NCI-H2171 treated with DMSO at 0.1 percent for 48 hours (cell line): Measurements from ENCODE around the gene LIPT1.
"Not testable (repeated sequence)": the region's sequence is repeated elsewhere in the genome, so short reads cannot be mapped to it uniquely, and the experiment has no call there.

Experiments
- DNase-seq: peaks from one replicate; lab custom pipeline; 2025; lab: John Stamatoyannopoulos, UW

LIPT1 gene

DNA sequence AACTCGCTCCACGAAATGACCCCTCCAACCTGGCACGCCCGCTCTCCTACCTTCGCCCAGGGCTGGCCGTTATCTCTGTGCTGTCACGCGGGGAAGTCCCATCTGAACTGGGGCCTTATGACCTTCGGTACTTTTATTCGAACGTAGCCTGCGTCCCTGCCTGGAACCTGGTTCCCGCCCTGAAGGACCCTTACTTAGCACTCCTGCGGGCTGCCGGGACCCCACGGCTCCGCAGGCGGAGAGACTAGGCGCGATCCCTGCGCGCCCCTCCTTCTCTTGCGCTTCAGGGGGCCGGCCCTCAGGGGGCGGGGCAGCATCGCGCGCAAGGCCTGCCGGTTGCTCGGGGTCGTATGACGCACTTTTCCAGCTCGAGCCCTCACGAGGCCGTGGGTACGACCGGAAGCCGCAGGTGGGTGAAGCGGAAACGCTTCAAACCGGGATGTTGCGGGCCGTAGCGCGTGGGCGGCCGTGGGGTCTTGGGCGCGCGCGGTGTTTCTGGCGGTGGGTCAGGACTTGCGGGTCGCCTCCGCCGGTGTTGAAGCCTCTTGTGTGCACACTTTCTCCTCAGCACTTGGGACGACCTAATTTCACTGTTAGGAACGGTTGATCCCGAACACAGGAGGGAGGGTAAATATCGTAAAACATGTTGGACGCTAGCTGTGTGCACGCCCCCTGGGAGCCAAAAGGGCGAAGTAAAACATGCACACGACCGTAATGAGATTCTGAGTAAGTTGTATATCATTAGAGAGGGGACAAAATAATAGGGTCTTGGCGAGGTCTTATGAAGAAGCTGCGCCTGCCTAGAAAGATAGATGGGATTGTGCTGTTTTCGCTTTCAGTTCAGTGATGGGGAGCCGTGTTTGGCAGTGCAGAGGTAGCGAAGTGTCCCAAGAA, at the start of gene LIPT1, which contains the start of gene TSGA10:
TSS of gene LIPT1 (plus strand) at position 325 of the 894 bp plus-strand sequence. CDS start 6,991 bp downstream, outside the sequence.
TSS of gene TSGA10 (minus strand) at position 300 of the 894 bp plus-strand sequence. CDS start 45,503 bp downstream, outside the sequence.
- DNase-seq: peak; percentile 92

DNA sequence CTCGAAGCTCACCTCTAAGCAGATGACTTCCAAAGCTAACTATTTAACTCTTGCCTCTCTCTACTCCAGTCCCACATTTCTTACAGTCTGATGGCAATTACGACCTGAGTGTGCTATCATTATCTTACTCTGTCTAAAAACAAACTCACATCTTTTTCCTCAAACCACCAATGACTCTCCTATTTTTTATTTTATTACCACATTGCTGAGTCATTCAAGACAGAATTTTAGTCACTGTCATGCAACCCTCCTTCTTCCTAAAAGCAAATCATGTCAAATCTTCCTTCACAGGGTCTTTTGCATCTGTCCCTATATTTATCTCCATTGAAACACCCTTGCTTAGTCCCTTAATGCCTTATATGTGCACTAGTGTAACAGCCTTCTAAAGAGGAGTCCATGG, 47.9 kb upstream of the LIPT1 start:
- no peak for DNase-seq

DNA sequence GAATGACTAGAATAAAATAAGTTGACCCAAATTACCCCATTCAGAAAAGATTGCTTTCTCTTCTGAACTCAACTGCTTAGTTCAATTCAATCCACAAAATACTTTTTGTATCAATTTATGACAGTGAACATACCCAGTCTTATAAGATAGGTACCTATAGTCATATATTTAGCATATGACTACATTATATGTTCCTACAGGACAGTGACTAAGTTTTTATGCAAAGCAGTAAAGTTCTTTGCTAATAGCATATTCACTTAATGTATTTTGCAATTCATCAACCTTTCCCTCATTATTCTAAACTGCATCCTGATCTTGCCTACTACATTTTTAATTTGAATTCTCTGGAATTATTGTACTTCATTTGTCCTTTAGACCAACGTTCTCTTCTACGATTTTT, 43.5 kb upstream of the LIPT1 start:
- DNase-seq: no peak

DNA sequence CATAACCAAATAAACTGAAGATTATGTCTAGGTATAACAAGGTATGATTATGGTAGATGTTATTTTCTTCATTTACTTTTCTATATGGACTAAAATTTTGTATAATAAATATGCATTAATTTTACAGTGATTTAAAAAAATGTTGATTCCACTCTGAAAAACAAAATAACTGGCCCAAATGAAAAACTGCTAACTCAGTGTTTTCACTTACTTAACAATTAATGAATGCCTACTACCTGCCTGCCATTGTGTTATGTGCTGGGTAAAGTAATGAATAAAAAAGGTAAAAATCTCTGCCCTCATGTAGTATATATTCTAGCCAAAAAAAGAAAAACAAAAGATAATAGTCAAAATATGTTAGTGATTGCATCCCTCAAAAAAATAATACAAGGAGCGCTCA, 42.8 kb upstream of the LIPT1 start:
- DNase-seq: no peak

DNA sequence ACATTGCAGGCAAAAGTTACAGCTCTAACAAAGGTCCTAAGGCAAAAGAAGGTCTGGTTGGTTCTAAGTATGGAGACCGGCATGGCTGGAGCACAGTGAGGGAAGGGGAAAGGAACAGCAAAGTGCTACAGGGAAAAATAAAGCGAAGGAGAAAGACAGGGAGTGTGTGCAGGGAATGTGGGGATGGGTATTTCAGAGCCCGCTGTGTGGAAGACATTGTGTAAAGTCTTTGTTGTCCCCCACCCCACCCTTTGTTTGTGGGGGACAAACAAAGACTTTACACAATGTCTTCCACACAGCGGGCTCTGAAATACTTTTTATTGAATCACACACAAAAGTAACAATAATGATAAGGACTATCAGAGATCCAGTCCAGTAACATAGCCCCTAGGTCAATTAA, 42.1 kb upstream of the LIPT1 start:
- DNase-seq: no peak

DNA sequence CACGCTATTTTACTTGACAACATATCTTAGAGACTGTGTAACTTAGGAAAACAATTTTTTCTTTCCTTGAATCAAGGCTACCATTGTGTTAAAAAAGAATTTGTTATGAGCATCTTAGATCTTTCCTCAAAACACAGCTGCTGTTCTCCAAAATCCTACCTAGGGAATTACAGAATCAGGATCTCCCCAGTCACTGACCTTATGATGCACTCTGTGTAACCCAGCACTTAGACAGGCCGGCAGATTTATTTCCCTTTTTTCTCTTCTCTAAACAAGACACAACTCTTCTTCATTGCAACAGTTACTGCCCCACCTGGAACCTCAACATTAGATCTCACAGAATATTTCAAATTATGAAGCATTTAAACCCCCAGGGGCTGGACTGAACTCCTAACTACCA, 26.8 kb upstream of the LIPT1 start:
- DNase-seq: no peak

DNA sequence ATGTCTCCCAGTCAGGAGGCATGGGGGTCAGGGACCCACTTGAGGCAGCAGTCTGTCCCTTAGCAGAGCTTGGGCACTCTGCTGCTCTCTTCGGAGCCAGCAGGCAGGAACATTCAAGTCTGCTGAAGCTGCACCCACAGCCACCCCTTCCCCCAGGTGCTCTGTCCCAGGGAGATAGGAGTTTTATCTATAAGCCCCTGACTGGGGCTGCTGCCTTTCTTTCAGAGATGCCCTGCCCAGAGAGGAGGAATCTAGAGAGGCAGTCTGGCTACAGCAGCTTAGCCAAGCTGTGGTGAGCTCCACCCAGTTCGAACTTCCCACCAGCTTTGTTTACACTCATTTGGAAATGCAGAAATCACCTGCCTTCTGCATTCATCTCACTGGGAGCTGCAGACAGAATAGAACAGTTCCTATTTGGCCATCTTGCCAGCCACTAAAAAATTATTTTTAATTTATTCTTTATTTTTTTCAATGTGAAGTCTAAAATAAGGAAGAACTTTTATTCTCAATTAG, 19.7 kb upstream of the LIPT1 start:
- DNase-seq: not testable (repeated sequence)

DNA sequence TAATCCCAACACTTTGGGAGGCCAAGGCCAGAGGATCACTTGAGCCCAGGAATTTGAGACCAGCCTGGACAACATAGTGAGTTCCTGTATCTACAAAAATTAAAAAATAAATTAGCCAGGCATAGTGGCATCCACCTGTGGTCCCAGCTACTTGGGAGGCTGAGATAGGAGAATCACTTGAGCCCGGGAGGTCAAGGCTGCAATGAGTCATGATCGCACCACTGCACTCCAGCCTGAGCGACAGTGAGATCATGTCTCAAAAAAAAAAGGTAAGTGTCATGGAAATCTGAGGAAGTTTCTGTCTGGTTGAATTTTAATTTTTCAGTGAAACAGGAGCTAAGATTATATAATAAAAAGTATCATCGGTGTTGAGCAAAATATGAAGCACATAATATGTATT, 15.8 kb upstream of the LIPT1 start:
- DNase-seq: no peak

DNA sequence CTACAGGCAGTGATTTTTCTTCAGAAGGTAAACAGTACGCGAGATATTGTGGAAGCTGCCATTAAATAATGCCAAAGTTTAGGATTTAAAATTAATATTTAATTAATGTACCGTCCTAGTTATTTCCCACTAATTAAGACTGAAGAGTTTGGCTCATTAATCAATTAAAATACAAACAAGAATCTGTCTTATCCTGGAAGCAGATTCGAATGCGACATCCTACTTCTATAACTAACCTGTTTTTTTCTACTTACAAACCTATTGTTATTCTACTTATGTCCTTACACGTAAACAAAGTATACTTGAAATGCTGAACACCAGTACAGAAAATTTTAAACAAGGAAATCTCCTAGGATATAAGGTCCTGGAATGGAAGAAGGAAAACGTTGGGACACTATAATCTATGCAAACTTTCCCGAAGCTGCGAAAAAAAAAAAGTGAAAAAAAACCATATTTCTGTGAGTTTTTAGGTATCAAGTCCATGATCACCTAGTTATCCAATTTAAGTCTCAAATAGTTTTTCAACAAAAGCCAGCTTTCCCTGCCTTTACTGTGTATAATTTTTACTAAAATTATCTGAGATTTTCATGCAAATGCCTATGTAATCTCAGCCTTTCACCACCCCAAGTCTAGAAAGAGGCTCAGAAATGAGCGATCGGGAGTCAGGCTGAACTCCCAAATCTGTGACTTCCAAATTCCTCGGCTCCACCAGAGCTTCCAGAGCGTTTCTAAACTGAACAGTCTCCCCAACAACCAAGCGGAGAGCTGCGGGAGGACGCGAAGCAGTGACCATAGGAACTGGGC, 14.5 kb upstream of the LIPT1 start:
- peak; percentile 65 for DNase-seq

DNA sequence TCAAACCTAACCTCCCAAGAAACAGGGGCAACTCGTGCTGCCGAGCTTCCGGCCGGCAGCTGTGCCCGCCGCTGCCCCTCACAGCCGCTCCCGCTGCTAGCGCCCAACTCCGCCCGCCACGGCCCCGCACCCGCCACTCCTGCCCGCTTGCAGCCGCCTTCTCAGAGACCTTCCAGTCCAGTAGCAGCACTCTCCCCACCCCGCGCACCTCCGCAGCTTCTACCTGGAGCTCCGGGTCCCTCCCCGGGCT, 14.0 kb upstream of the LIPT1 start:
- no peak for DNase-seq

DNA sequence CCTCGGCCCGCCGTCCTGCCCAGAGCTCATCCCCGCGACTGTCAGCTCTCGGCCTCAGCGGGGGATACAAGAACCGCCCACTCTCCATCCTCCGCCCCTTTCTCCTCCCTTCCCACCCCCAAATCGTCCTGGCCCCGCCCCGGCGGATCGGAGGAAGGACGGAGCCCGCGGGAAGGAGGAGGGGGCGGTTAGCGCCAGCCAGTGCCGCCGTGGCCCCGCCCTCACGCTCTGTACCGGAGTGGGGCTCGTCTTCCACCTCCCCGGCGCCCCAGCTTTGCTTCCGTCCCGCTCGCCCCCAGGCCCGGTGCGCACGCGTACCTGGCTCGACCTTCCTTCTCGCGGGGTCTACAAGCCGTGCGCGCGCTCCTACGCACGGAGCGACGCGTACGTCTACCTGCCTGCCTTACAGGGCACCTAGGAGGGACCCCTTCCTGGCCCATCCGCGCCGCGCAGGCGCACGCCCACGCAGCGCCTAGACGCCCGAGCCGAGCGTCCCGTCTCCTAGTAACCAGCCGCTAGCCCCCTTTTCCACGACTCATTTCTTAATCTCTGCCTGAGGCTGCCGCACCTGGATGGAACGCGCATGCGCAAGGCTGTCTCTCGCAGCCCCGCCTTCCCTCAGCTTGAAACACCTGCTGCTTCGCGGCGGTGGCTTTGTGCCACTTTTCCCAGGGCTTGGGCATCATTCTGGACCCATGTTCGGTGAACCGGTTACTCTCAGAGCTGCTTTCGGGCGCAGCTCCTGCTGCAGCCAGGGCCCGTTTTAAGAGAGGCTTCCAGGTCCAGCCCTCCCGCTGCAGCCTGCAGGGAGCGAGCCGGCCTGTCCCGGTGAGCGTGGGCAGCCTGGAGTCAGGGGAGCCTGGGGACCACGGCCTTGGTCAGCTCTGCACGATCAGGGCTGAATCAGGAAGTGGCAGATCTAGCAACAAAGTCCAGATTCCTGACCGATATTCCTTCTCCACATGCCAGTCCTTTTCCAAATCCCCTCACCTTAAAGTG, 13.4 kb upstream of the LIPT1 start, which contains the start of gene C2orf15:
TSS of gene C2orf15 (plus strand) at position 598 of the 999 bp plus-strand sequence. CDS start 8,852 bp downstream, outside the sequence.
- peak; percentile 99 for DNase-seq

DNA sequence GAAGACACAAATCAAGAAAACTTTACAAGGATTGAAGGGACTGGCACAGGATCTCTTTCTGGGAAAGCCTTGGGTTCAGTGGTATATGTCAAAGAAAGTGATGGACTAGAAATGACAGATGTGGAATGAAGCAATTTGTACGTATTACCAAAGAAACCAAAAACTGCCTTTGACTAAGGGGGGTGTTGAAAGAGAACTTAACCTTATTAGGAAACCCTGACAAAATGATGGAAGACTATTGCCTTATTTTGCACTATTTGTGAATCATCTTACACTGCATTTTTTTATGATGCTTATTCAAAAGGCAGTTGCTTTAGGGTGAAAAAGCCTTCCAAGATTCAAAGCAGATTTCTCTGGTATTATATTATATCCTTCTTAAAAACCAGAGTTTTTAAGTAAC, 4.1 kb upstream of the LIPT1 start:
- no peak for DNase-seq

DNA sequence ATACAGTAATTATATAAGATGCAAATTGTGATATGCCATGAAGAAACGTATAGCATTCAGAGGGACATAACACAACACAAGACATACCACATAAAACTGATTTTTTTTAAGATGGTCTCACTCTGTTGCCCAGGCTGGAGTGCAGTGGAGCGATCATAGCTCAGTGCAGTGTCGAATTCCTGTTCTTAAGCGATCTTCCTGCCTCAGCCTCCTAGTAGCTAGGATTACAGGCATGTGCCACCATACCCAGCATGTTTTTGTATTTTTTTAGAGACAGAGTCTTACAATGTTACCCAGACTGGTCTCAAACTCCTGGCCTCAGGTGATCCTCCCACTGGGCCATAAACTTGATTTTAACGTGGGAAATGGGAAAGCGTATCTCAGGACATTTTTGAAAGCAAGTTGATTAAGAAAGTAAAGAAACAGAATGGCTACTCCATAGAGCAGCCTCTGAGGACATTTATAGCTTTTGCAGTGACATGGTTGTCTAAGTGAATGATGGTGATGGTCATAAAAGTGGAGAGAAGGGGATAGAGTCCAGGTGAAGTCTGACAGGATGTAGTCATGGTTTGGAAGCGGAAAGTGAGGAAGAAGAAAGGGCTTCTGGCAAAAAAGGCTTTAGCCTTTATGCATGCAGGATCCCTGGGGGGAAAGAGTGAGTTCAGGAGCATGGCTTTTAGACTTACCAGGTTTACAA, 2.4 kb upstream of the LIPT1 start:
- peak; percentile 1 for DNase-seq

DNA sequence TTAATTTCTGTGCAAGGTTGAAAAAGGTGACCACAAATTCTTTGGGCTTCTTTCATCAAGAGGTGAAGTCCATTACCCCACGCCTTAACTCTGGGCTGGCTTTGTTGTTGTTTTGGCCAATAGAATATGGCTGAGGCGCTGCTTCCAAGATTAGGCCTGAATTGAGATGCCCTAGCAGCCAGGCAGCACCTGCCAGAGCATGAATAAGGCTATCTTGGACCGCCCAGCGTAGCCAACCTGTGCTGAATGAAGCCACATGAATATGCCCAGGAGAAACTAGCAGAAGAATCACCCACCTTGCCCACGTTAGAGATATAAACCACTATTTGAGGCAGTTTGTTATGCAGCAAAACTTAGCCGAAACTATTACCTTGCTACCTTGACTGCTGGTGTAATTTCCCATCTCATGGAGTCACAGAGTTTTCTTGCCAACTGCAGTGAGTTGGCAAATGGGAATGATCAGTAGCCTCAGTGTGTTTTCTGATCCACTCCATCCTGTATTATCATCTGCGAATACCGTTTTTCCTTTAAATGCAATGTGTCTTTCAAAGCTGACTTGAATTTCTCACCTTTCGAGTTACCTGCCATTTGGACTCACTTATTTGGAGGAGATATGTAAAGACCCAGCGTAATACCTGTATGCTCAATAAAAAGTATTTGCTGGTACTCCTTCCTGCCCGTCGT, 704 bp upstream of the LIPT1 start:
- no peak for DNase-seq

DNA sequence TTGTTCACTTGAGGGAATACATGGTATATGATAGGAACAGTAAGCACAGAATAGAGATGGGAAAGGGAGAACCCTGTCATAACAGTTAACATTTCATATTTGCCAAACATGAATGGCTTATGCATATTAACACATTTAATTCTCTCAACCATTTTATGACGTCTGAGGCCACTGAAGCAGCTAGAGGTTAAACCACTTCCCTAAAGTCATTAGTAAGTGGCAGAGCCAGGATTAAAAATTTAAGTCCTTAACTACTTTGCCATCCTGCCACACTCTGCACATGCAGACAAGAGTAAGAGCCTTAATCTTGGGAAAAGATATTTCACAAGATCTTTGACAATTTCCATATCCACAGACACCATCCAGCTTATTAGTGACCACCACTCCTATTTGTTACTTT, 2.1 kb downstream of the LIPT1 start:
- no peak for DNase-seq

DNA sequence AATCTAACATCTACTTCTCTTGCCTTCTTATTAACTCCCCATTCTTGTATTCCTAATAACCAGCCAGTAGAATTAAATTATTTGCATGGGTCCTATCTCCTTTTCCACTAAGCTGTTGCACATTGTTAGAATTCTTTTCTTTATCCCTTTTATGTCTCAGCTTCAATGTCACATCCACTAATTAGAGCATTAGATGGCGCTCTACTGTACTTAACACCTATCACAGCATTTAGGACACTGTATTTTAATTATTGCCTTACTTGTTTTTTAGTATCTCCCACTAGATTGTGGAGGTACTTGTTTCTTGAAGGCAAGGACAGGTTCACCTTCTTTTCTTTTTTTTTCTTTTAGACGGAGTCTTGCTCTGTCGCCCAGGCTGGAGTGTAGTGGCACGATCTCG, 3.8 kb downstream of the LIPT1 start:
- DNase-seq: no peak

DNA sequence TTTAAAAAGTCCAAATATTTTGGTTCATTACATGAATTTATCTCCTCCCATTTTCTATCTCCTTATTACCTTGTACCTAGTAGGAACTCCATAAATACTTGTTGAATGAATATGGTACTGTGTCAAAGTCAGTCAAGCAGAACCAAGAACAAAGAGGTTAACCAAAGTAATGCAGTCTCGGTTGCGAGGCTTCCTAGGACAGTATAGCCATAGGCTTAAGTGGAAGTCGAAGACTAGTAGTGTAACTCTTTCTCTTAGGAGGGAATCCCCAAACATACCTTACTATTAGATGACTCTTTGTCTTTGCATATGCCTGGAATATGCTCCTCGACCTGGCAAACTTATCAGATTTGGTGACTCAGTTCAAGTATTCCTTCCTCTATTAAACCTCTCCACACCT, 4.8 kb downstream of the LIPT1 start:
- no peak for DNase-seq

DNA sequence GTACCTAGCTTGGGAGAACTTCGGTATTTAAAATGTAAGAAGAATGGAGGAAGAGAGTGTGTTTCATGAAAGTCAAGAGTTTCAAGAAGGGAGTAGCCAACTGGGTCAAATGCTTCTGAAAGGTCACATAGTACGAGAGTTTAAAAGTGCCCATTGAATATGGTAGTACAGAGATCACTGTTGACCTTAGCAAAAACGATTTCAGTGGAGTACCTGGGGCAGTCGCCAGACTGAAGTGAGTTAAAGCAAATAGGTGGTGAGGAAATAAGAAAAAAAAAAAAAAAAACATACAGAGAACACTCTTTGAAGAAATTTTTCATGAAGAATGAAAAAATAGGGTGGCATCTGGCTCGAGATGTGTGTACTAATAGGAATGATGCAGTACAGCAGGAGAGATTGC, 11.5 kb downstream of the LIPT1 start:
- no peak for DNase-seq

DNA sequence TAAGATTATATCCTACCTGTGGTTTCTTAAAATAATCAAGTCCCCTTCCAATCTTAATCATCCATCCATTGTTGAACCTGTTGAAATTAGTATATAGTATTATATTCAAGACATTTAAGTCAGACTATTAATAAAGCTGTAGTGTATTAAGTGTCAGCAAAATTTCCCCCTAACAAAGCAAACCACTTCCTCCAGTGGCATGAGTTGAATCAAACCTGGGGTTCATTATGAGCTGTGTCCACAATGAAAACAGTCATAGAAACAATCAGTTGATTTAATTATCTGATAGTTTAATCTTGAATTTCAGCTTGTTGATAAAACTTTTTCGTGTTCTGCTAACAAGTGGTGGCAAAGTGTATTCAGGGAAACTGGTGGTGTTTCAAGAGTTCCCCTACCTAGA, 14.8 kb downstream of the LIPT1 start:
- DNase-seq: no peak

DNA sequence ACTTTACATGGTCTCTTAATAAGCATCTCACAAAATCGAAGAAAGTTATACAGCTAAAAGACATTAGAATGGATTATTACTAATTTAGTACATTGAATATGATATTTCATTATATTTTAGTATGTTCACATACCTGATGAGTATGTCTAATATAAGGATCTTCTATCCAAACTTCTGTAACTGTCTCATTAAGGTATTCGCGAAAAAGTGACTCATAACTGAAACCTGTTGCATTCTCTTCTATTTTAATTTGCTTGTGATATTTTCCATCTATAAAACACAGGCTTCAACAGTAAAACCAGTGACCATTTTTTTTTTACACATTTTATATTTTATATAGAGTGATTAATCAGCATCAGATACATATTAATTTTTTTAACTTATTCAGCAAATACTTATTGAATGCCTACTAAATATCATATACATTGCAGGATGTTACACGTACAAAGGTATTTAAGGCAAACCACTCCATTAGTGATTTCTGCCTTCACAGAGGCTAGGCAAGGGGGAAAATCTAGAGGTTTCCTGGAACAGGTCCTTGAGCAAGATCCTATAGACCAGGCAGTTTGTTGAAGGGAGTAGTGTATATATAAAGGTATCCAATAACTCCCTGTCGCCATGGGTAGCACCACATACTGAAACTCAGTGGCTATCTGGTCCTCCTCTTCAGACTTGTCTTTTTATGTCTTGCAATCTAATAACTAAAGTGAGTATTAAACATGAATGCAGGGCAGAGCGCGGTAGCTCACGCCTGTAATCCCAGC, 16.8 kb downstream of the LIPT1 start:
- no peak for DNase-seq
